GM21619 (cell line): ENCODE results near the gene UBE2J1.
"Not testable (repeated sequence)": the region's sequence is repeated elsewhere in the genome, so short reads cannot be mapped to it uniquely, and the experiment has no call there.

ENCODE experiments used
- ATAC-seq: cut with Tn5 transposase; IDR thresholded peaks from one replicate; pipeline ENCODE4 v1.9.1; 2021; ENCODE audit not compliant: unreplicated experiment

Gene UBE2J1

GRCh38 chr6:89352278-89353117 lies at the start of gene UBE2J1:
Gene UBE2J1, minus strand, starts transcription at chr6:89352722. Its CDS starts 153 bp downstream, at chr6:89352569.
- peak; percentile 37 for ATAC-seq

GRCh38 chr6:89400912-89401399 lies 48.4 kb upstream of the UBE2J1 start:
- no peak for ATAC-seq

- no peak for ATAC-seq
Measured at GRCh38 chr6:89400050-89400449, 47.5 kb upstream of the UBE2J1 start.

DNA sequence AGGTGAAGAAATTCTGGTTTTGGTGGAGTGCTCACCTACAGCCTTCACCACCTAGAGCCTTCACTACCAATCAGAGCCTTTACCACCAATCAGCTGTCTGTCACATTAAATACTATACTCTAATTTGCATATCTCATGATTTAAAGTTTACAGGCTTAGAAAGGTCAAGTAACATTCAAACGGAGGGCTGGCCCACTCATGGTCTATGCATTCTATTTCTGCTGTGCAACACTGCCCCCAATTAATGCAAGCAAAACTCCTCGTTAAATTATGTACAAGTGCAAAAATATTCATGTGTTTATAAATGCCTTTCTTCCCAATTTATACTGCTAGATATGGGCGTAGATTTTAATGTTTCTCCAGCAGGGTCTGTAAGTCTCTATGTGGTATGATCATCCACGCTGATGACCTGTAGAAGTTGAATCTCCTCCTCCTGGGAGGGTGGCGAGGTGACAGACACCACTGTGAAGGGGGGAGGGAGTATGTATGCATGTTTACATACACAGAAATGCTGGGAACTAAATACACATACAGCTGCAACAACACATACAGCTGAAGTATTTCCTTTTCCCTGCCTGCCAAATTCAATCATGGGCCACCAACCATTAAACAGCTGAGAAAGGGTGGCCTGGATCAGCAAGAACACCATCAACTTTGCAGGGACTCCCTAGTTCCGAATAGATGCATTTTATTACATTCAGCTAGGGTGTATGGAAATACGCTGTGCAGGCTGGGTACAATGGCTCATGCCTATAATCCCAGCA lies 46.4 kb upstream of the UBE2J1 start:
- no peak for ATAC-seq

GRCh38 chr6:89397884-89398283 lies 45.4 kb upstream of the UBE2J1 start:
- ATAC-seq = not testable (repeated sequence)

GRCh38 chr6:89393659-89394058 lies 41.1 kb upstream of the UBE2J1 start:
- ATAC-seq = no peak

GRCh38 chr6:89392823-89393222 lies 40.3 kb upstream of the UBE2J1 start:
- no peak for ATAC-seq

GRCh38 chr6:89388846-89389245 lies 36.3 kb upstream of the UBE2J1 start:
- ATAC-seq = no peak

DNA sequence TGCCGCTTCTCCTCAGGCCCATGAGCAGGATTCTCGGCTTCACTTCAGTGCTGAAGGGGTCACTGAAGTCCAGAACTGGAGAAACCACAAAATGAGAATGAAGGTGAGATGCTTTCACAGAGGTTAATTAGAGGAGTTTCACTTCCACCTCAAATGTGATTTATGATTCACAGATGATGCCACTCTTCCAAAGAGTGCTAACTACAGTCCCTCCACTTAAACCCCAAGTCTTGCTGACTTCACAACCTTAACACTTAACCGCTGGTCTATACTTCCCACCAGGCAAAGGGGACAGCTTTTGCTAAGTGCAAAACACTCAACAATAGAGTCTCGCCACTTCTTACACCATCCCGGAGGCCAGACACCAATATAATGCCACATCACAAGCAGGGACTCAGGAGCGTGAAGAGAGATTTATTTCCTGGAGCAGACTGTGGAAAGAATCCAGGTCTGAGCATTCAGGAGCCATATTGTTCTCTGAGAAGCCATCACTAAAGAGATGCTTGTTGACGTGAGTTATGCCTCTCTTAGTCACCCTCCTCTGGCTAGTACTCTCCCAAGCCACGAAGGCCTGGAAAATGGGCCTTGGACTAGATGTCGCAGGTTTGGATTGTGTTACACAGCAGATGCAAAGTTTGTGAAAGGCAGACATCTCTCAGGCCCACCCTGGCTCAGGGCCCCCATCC lies 35.1 kb upstream of the UBE2J1 start:
- ATAC-seq = peak; percentile 90

DNA sequence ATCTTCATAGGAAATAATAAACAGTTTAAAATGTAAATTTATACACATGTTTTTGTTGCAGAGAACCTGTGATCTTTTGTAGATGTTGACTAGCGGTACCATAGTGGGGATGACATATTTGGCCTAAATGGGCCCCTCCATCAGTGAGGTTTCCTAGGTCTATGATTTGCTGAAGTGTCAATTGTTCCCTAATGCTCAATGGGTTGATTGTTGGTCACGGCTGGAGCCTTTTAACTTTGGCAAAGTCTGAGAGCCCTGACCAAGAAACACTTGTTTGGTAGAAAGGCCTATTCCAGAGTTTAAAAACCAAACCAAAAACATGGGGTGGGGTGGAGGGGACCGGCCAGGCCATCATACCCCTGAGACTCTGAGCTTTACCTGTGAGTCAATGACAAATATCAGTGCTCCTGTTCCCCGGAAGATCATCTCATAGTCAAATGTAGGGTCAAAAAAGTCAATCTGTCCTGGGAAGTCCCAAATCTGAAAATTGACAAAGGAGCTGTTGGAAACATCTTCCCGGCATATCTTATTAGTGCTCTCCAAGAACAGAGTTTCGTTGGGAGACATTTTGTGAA lies 34.5 kb upstream of the UBE2J1 start:
- ATAC-seq = peak; percentile 22

DNA sequence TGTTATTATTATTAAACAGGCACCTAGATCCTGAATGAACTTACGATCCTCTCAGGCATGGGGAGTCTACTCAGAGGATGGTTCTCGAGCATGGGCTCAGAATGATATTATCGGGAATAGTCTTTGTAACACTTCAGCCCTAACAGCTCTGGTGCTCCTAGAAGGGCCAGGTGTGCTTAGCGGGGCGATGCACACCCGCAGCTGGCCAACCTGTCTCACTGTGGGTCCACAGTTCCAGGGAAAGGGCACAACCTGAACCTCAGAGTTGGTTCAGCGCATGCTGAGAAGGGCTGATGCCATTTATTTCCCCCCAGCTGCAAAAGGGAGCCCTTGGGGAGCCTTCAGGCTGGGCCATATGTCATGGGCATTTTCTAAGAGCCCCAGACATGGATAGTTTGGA lies 33.3 kb upstream of the UBE2J1 start:
- no peak for ATAC-seq

DNA sequence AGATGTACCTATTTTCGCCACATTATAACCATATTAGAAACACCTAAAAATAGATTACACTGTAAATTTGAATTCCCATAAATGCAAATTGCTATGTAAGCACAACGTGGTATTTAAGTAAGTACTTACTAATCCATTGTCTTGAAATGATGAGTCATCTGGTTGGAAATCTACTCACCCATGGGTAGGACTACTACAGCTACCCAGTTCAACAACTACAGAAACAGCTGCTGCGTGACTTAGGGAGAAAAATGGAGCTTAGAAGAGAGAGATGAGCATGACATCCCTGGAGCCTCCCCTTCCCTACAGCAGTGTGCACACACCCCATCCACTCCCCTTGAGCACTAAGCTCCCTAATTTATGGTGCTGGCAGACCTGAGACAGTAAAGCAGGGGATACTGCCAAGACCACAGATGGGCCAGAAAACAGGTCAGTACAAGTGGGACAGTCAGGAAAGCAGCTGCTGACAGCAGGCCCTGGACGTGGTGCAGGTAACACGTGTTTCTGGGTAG lies 32.7 kb upstream of the UBE2J1 start:
- peak; percentile 40 for ATAC-seq

DNA sequence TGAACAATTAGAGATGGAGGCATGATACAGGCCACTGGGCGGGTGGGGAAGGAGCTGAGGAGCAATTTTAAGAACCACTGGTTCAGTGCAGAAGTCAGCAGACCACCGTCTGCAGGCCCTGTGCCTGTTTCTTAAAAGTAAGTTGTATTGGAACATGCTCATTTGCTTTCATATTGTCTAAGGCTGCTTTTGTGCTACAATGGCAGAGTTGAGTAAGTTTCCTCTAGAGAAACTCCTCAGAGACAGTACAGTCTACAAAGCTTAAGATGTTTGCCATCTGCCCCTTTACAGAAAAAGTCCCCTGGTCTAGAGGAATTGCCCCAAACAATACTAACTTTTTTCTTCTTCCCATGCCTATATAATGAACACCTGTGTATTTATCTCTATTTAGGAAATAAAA lies 28.5 kb upstream of the UBE2J1 start:
- ATAC-seq = no peak

DNA sequence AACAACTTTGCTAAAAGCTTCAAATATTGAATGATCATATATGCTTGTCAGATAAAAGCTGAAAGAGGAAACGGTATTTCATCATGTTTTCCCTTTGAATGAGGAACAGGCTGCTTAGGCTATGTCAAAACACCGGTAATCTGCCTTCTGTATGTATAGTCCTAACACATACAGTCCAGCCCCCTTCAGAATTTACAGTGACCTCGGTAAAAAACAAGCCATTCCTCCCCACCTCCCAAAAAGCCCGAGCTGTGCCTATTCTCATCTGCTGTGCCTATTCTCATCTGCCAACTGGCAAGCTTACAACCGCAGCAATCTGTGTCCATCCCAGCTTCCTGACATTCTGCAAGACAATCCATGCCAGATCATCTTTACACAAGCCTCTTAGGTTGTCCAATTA lies 26.8 kb upstream of the UBE2J1 start:
- no peak for ATAC-seq

DNA sequence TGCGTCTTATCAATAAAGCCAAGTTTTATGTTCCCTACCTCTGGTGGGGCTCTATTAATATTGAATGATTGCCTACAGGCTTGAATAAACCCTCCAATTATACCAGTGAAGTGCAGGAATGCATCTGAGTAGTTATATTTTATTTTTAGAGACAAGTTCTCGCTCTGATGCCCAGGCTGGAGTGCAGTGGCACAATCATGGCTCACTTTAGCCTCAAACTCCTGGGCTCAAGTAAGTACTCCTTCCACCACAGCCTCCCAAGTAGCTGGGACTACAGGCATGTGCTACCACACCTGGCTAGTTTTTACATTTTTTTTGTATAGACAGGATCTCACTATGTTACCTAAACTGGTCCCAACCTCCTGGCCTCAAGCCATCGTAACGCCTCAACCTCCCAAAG lies 26.1 kb upstream of the UBE2J1 start:
- no peak for ATAC-seq

DNA sequence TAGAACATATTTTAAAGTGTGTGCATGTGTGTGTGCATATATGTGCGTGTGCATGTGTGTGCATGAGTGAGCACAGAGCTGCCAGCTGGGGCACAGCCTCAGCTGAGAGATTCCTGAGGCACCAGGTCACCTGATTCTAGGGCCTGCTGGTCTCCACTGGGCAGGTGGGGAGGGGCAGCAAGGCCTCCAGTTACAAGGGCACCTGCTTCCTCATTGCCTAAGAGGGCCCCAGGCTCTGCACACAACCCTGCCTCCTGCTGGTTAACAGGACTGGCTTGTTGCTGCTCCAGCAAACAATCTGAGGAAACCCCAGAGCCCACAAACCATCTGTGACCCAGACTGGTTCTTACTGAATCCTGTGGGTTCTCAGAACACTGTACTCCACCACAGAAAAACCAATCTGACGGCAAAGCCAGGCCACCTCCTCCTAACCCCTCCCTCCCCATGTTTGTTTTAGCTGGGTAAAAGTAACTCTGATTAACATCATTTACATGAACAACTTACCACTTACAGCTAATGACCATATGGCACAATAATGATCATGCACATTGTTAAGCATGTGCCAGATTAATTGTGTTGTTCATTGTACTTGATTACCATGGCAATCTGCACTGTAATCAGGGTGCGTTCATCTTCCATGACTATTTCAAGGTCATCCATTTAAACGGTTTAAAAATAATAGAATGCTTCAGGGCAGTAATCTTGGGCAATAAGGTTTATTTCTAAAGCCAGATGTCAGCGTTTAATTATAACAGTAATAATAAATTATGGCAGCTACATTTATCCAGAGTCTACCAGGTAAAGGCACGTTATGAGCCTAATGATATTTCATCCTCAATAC lies 23.1 kb upstream of the UBE2J1 start:
- peak; percentile 69 for ATAC-seq

DNA sequence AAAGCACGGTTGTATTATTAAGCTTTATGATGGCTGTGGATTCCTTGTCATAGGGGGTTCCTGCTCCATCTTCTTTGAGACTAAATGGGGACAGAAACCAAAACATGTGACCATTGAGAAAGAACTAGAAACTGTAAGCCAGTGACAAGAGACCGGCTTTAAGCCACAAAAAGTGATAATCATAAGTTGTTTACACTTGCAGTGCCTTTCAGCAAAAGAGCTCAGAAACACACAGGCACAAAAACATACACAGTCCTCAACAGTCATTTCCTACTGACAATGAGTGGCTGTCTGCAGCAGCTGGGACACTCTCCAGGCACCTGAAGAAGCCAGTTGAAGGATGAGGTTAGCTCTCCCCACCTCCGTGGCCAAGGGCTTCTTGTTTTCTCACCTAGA lies 20.0 kb upstream of the UBE2J1 start:
- ATAC-seq = peak; percentile 50

DNA sequence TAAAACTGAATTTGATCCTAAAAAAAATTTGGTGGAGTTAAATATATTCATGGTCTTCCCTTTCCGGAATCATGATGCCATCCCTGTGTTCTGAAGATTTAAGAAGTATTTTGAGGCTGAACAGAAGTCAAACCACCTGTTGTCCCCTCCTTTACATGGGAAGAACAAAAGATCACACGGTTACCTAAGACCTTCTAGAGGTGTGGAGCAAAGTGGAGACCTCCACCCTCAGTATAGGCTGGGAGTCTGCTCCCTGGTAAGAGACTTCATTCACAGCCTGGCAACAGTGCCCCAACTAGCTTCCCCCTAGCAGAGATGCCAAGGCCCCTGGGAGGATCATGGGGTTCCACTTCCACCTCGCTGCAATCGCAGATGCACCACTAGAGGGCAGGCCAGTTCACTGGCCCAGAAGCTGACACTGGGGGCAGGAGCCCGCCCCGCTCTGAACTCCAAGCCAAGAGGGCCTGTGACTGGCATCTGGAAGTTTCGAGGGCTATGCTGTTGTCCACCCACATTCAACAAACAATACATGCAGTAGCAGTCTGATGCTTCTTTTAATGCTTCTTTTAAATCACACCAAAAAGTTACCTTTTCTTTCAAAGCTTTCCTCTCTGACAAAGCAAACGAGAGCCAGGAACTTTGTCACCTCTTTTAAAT lies 19.5 kb upstream of the UBE2J1 start:
- ATAC-seq = peak; percentile 66

GRCh38 chr6:89368999-89369398 lies 16.5 kb upstream of the UBE2J1 start:
- ATAC-seq = no peak
